GM12878 (cell line): ENCODE data around the gene ZNF296. TPM values are rescaled to one million over a fixed set of nuclear protein-coding genes. Genes with fewer than 3 reads are reported as not detected.
A peak's percentile ranks its signal among the peaks of the same experiment; 100 is the strongest.

ENCODE experiments used
- BCL11A ChIP-seq: IDR thresholded peaks from 2 replicates; pipeline ENCODE4 v1.6.1; 2011; ENCODE audit warnings: low read depth, low read length
- CHD4 ChIP-seq: fragments of 200-600 bp; sonication (generic); IDR thresholded peaks from 2 replicates; pipeline ENCODE4 v1.6.1; 2016; ENCODE audit warnings: mild to moderate bottlenecking
- E4F1 ChIP-seq: fragments of 450-650 bp; IDR thresholded peaks from 2 replicates; pipeline ENCODE4 v1.6.1; 2018; ENCODE audit warnings: borderline replicate concordance, mild to moderate bottlenecking; ENCODE audit not compliant: partially characterized antibody
- ESRRA ChIP-seq: IDR thresholded peaks from 2 replicates; pipeline ENCODE4 v1.6.1; 2012; ENCODE audit warnings: mild to moderate bottlenecking, low read length, improper control_type of control experiment
- GATAD2B ChIP-seq: fragments of 450-650 bp; conservative IDR thresholded peaks from 2 replicates; pipeline ENCODE4 v1.6.1; 2017; ENCODE audit warnings: low read depth, mild to moderate bottlenecking, moderate library complexity
- IKZF2 ChIP-seq, 2 experiments: fragments of 450-650 bp; IDR thresholded peaks; 2 replicates each; pipeline ENCODE4 v1.6.1; 2017; ENCODE audit warnings: mild to moderate bottlenecking in 2 of 2, moderate library complexity in 2 of 2
- MTA2 ChIP-seq: fragments of 450-650 bp; IDR thresholded peaks from 2 replicates; pipeline ENCODE4 v1.6.1; 2016; ENCODE audit warnings: low read depth, mild to moderate bottlenecking, moderate library complexity
- MYC ChIP-seq: IDR thresholded peaks from 2 replicates; pipeline ENCODE4 v1.6.1; 2011; ENCODE audit warnings: mild to moderate bottlenecking, low read length, moderate library complexity, inconsistent platforms; ENCODE audit not compliant: insufficient read depth, insufficient replicate concordance, insufficient read length, severe bottlenecking
- NKRF ChIP-seq: fragments of 450-650 bp; conservative IDR thresholded peaks from 2 replicates; pipeline ENCODE4 v1.6.1; 2017; ENCODE audit warnings: mild to moderate bottlenecking, moderate library complexity
- POLR2AphosphoS5 ChIP-seq: IDR thresholded peaks from 2 replicates; pipeline ENCODE4 v1.6.1; 2011; ENCODE audit warnings: mild to moderate bottlenecking, low read length, inconsistent platforms
- POU2F2 ChIP-seq: IDR thresholded peaks from 3 replicates; pipeline ENCODE4 v1.6.1; 2011; ENCODE audit warnings: low read depth, mild to moderate bottlenecking, low read length, borderline replicate concordance
- SREBF2 ChIP-seq: IDR thresholded peaks from 2 replicates; pipeline ENCODE4 v1.6.1; 2012; ENCODE audit warnings: mild to moderate bottlenecking, low read length
- TCF12 ChIP-seq: IDR thresholded peaks from 2 replicates; pipeline ENCODE4 v1.6.1; 2011; ENCODE audit warnings: low read depth, mild to moderate bottlenecking, low read length
- TCF7 ChIP-seq: IDR thresholded peaks from 2 replicates; pipeline ENCODE4 v1.6.1; 2014; ENCODE audit warnings: antibody characterized with exemption, borderline replicate concordance
- YY1 ChIP-seq: IDR thresholded peaks from 2 replicates; pipeline ENCODE4 v1.6.1; 2011; ENCODE audit warnings: low read depth, mild to moderate bottlenecking, low read length
- ZNF207 ChIP-seq: fragments of 450-650 bp; IDR thresholded peaks from 2 replicates; pipeline ENCODE4 v1.6.1; 2014; ENCODE audit warnings: antibody characterized with exemption, mild to moderate bottlenecking, borderline replicate concordance
- polyA plus RNA-seq, 11 experiments: library from polyadenylated mRNA; depleted of rRNA in 4 of 11; unstranded in 6 of 11; stranded (reverse) in 5 of 11; fragments of >200 nt; fragmentation: Nextera tagmentation in 4 of 11; fragmentation: Illumina TruSeq in 1 of 11; extraction: Ambion mirVana in 4 of 11; extraction: Trizol in 1 of 11; gene quantifications; 1 replicate in 1 of 11; 2 replicates in 10 of 11; pipeline versions ENCODE4 v1.2.1 to v1.2.3, GENCODE V29; 2011 to 2016; ENCODE audit warnings: inconsistent platforms in 2 of 11, missing spikeins in 2 of 11, low read depth in 1 of 11
- total RNA-seq, 4 experiments: library from RNA; depleted of rRNA in 3 of 4; stranded (reverse); fragments of >200 nt in 3 of 4; fragmentation: Illumina TruSeq in 1 of 4; extraction: Trizol in 1 of 4; gene quantifications; 2 replicates each; pipeline versions ENCODE4 v1.2.1 to v1.2.3, GENCODE V29; 2013 to 2021
- TF ChIP-seq, protein P1 (sequence below): IDR thresholded peaks from 2 replicates; pipeline ENCODE4 v1.6.1; 2012; ENCODE audit warnings: low read depth, low read length, improper control_type of control experiment
- TF ChIP-seq, protein P2 (sequence below): IDR thresholded peaks from 2 replicates; pipeline ENCODE4 v1.6.1; 2012; ENCODE audit warnings: low read depth, low read length, improper control_type of control experiment

ZNF296 gene
- total and polyA plus RNA-seq, 10 of the 15 experiments (the other 5 are each of a cell fraction or from before 2014, with no cell fraction given): 0.44 to 23.6 (median 3.5) TPM; not detected in 1

- TF ChIP-seq NKRF (peak; percentile 93), ESRRA (peak; percentile 66; the same call in 1 of the 2 replicates), BCL11A (no peak), MTA2 (peak; percentile 50; the same call in 1 of the 2 replicates), YY1 (peak; percentile 75), POU2F2 (peak; percentile 69; the same call in 1 of the 3 replicates), TCF12 (peak; percentile 73), IKZF2 (IDR thresholded peaks at IDR 0.05) (peak; percentile 59 to 66; a peak in 2 of 4 replicates), TCF7 (no peak; the same call in 1 of the 2 replicates), CHD4 (no peak), MYC (peak; percentile 50), ZNF207 (peak; percentile 91), E4F1 (peak; percentile 84), SREBF2 (no peak), GATAD2B (peak; percentile 87), POLR2AphosphoS5 (no peak; the same call in 1 of the 2 replicates)
- TF ChIP-seq, protein P1, sequence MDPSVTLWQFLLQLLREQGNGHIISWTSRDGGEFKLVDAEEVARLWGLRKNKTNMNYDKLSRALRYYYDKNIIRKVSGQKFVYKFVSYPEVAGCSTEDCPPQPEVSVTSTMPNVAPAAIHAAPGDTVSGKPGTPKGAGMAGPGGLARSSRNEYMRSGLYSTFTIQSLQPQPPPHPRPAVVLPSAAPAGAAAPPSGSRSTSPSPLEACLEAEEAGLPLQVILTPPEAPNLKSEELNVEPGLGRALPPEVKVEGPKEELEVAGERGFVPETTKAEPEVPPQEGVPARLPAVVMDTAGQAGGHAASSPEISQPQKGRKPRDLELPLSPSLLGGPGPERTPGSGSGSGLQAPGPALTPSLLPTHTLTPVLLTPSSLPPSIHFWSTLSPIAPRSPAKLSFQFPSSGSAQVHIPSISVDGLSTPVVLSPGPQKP: peak; percentile 84
- TF ChIP-seq, protein P2, sequence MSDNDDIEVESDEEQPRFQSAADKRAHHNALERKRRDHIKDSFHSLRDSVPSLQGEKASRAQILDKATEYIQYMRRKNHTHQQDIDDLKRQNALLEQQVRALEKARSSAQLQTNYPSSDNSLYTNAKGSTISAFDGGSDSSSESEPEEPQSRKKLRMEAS: peak; percentile 72
These were observed 16.7 kb upstream of the ZNF296 start, which contains the start of gene PPP1R37 (continued) for GRCh38 chr19:45092747-45093678.
